GM19467 (cell line): Measurements from ENCODE around the gene FBXW8.
"Not testable (repeated sequence)": the region's sequence is repeated elsewhere in the genome, so short reads cannot be mapped to it uniquely, and the experiment has no call there.

ENCODE experiments used
- ATAC-seq: cut with Tn5 transposase; IDR thresholded peaks from one replicate; pipeline ENCODE4 v1.9.1; 2021; ENCODE audit warnings: mild to moderate bottlenecking, moderate library complexity; ENCODE audit not compliant: unreplicated experiment

FBXW8 gene

DNA sequence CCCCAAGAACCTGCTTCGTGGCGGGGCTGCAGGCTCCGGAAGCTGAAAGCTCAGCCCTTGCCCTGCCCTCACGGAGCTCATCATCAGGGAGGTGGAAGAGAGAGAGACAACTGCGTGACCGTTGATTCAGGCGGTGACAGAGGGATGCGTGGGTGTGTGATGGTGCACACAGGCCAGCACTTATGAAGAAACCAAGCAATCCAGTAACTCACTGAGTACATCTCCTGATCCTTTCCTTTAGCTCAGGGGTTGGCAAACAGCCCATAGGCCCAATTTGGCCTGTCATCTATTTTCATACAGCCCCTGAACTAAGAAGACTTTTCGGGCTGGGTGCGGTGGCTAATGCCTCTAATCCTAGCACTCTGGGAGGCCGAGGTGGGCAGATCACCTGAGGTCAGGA is 138.5 kb downstream of the FBXW8 start:
- ATAC-seq: no peak

GRCh38 chr12:117050060-117050459 is 139.3 kb downstream of the FBXW8 start:
- ATAC-seq: no peak

DNA sequence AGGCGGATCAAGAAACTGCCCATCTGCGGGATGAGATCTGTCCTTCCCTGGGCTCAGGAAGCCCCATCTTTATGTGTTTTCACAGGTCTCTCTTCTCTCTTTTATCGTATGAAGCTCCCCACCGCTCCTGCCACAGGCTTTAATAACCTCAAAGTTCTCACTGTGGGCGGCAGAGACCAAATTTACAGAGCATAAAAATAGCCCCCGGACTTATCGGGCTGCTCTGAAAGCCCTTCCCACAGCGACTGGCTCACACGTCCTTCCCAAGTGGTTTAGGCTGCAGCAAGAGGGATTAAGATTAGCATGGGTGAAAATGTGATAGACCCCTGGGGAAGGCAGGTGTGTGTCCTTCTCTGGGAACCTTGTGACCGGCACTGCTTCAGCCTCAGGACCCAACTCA is 140.6 kb downstream of the FBXW8 start:
- no peak for ATAC-seq

DNA sequence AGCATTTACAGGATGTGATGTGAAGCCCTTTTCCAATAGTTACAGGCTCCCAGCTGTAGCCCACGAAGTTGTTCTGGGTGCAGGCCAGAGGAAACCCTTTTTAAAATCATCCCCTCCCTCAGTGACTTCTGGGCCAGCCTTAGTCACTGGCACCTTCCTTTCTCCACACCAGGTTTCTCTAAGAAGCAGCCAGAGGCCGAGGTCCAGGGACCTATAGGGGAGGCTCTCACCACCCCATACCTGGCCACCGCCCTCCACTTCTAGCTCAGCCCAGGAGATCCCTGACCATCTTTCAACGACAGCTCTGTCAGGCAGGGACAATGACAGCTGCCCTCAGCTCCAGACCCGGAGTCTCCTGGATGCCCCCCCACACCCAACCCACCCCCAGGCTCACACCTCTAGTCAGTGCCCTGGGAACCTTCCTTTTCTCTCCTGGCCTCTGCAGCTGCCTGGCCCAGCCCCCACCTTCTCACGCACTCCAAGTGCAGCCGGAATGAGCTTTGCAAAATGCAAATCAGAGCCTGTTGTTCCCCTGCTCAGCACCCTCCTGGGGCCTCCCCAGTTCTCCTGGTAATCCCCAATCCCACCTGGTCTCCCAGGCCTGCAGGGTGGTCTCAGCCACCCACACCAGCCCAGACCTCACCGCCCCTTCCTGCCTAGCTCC is 141.8 kb downstream of the FBXW8 start:
- ATAC-seq: no peak

DNA sequence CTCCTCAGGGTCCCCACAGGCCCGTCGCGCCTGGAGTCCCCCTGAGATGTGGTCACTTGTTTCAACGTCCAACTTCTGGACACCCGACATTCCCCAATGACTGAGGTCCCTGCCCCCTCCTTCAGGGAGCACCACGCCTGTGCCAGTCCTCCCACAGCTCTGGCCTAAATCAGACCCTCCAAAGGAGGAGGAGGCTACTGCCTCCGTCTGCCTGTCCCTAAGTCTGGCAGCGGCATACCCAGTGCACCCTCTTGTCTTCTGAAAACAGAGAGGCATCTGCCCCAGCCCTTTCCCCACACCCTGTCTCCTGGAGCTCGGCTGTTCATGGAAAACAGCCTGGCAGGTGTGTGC is 142.3 kb downstream of the FBXW8 start:
- no peak for ATAC-seq

DNA sequence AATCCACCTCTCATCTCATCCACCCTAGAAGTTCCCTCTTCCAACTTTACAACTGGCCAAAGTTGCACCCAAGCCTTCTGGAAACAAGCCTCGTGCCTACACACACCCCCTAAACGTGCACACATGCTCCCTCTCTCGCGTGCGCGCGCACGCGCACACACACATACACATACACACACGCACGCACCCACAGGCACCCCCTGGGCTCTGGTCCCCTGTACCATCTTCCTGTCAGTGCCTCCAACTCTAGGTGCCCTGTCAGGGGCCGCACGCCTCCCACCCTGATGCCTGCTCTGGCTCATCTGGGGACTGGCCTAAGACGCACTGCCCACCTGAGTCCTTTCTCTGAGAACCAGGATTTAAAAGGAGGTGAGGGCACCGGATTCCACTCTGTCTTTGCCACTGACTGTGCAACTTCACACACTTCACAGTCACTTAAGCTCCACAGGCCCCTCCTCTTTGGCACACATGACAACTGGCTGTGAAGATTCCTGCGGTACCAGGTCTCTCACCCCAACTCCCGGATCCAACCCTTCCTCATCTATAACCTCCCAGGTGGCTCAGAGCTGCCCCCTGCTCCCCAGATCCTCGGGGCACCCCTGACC is 142.9 kb downstream of the FBXW8 start:
- ATAC-seq: no peak

GRCh38 chr12:117054279-117054678 is 143.5 kb downstream of the FBXW8 start:
- ATAC-seq: no peak

GRCh38 chr12:117057626-117058025 is 146.9 kb downstream of the FBXW8 start:
- ATAC-seq: not testable (repeated sequence)

- ATAC-seq: no peak
Measured at GRCh38 chr12:117058442-117059072, 147.8 kb downstream of the FBXW8 start.

DNA sequence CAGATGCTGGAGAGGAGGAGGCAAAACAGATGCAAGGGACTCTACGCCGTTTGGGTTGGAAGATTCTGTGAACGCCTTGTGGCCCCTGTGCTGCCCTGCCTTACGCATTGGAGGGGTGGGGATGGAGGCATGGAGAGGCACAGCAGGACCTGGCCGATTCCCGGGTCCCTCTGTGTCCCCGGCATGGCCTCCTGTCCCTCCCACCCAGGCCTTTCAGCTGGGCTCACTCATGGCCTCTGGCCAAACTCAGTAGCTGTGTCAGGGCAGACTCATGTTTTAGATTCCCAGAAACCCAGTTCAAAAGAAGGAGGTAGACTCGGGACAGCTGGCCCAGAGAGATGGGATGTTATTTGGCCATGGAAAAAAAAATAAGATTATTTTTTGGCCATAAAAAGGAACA is 148.4 kb downstream of the FBXW8 start:
- no peak for ATAC-seq

DNA sequence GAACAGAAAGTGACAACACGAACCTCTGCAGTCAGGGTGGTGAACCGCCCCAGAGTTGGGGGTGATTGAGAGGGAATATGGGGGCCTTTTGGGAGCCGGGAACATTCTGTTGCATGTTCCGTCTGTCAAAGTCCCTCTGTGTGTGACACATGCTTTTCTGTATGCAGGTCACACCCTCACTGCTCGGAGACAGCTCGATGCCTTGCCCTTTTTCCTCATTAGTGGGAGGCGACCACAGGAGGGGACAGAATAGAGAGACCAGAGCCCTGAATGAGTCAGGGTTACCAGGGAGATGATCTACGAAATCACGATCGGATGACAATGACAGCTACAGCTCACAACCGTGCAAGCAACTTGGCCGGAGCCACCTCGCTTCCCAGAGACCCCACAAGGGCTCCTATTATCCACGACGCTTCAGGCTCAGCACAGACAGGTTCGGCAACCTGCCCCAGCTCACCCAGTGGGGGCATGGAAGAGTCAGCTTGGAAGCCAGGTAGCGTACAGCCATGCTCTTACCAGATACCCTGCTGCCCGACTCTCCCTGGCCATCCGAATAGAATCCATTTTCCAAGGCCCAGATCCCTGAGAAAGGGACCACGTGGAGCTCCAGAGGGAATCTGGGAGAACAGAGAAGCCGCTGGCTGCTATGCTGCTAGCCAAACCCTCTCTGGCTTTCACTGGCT is 149.6 kb downstream of the FBXW8 start:
- ATAC-seq: no peak

DNA sequence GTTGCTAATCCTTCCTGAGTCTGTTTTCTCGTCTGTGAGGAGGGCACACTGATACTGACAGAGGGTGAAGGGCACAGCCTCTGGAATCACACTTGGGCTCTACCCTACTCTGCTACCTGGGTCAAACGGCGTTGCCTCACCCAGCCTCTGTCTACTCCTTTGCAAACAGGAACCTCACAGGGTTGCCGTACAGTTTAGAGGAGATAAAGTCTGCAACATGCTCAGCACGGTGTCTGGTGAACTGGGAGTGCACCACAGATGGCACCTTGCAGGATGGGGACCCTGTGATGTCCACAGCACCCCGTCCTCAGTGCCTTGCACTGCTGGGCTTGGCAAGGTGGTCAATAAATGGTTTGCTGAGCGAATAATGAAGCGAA is 150.2 kb downstream of the FBXW8 start:
- no peak for ATAC-seq

DNA sequence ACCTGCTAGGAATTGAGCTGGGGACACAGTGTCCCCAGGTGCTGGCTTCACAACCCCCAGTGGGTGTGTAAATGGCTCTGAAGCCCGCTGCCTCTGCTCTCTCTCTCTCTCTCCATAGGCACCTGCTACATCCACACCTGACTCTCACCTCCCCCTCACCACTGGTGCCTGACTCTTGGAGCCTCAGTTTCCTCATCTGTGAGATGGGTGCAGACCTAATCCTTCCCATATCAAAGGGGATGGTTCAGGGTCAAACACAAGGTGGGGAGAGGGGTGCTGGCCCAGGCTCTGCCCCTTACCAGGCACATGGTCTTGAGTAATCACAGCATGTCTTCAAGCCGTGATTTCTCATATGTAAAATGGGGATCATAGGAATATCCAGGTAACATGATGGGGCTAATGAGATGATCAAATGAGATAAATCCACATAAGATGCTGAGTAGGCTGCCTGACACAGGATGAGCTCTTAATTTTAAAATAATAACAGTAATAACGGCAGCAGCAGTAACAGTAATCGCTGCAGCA is 150.9 kb downstream of the FBXW8 start:
- ATAC-seq: no peak

DNA sequence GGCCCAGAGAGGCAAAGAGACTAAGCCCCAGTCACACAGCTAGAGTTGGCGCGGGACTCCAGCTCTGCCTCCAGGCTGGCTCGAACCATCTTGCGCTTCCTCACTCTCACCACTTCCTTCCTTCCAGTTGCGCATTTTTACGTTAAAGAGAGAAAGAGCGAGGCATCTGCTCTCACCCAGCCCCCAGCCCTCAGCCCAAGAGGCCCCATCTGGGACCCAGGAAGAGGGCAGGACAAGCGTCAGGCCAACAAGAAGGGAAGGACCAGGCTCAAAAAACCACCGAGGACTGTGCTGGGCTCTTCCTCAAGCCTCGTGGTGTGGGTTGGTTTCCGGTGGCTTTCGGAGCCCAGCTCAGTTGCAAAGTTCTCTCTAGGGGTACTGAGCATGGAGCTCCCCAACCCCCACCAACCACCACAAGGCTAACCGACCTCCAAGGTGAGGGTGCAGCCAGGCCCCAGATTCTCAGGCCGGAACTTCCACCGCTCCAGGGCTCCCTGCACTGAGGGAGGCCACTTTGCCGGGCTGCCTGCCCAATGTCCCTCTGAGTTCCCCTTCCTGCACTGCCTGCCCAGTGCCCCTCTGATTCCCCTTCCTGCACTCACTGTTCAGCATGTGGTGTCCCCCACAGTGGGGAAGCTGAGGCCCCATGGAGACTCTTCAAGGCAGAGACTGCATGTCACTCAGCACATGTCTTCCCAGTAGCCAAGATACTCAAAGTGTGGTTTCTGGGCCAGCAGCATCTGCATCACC is 152.6 kb downstream of the FBXW8 start:
- ATAC-seq: peak; percentile 64

DNA sequence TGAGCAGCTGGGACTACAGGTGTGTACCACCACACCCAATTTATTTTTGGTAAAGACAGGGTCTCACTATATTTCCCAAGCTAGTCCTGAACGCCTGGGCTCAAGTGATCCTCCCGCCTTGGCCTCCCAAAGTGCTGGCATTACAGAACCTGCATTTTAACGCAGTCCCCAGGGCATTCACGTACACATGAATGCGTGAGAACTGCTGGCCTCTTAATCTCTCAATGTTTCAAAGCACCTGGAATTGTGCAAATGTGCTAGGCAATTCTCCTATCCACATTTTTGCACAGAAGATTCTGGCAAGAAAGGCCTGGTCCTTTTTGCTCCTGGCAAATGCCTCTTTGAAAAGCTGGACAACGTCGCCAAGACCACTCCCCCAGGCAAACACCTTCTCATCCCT is 153.3 kb downstream of the FBXW8 start:
- no peak for ATAC-seq

DNA sequence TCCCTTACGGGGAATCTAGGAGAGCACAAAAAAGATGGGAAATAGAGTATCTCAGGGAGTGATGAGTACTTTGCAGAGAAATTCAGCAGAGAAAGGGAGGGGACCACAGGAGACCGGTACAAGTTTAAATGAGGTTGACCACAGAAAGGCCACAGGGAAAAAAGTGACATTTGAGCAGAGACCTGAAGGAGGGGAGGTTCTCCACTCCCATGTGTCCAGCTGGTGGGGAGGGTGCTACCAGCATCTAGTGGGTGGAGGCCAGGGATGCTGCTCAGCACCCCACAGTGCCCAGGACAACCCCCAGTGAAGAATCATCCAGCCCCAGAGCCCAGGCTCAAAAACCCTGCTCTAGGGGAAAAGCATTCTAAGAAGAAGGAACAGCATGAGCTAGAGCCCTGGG is 153.8 kb downstream of the FBXW8 start:
- no peak for ATAC-seq

- no peak for ATAC-seq
Measured at GRCh38 chr12:117067016-117067415, 156.3 kb downstream of the FBXW8 start.

GRCh38 chr12:117067638-117068037 is 156.9 kb downstream of the FBXW8 start:
- no peak for ATAC-seq

DNA sequence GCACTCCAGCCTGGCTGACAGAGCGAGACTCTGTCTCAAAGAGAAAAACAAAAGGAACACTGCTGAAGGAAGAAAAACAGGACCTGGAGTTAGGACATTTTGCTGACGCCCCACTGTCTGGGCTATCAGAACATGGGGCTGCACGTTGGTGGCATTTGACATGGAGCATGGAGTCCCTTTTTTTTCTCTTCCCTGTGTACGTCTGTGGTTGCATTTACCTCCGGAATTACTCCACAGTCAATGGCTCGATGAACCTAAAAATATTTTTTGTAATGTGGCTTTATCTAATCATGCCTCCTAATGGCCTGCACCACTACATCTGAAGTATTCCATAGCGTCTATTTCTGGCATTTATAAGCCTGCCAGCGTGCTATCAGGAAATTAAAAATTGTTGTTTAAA is 157.7 kb downstream of the FBXW8 start:
- no peak for ATAC-seq

DNA sequence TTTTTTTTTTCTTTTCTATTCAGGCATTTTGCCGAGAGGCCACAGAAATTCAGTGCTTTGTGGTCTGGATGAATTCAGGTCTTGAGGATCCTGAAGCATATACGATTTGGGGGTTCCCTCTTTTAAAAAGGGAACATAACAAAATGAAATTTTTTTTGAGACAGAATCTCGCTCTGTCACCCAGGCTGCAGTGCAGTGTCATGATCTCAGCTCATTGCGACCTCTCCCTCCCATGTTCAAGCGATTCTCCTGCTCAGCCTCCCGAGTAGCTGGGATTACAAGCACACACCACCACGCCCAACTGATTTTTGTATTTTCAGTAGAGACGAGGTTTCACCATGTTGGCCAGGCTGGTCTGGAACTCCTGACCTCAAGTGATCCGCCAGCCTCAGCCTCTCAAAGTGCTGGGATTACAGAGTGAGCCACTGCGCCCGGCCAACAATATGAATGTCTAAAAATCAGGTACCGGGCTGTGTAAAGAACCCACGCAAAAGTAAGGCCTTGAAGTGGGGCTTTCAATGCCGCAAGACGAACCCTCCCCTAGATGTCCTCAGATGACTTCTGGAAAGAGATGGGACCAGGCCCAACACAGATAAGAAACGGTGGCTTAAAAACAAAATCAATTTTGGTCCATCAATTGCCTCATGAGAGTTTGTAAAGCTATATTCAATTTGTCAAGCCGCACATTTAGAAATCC is 158.5 kb downstream of the FBXW8 start:
- no peak for ATAC-seq
